ENCODE results near the gene GPR39.

Gene GPR39

GRCh38 chr2:132595693-132596092, 179.1 kb downstream of the GPR39 start:
- Histone ChIP-seq H3K27me3 (ENCODE audit: control insufficient read depth, insufficient read depth, low read length) (no peaks in the 10 kb centered on the region), H3K9me3 (ENCODE audit: control insufficient read depth, insufficient read depth, low read length) (no peaks in the 10 kb centered on the region), H3K4me1 (ENCODE audit: control insufficient read depth, insufficient read depth, low read length) (no peaks in the 10 kb centered on the region), H3K9ac (ENCODE audit: low read depth, low read length) (no peak overlapping the region), H3K36me3 (ENCODE audit: control insufficient read depth, insufficient read depth, low read length) (no peaks in the 10 kb centered on the region), H3K4me3 (ENCODE audit: low read depth, low read length) (no peak overlapping the region)

GRCh38 chr2:132597166-132597565, 180.6 kb downstream of the GPR39 start:
- Histone ChIP-seq H3K27me3 (ENCODE audit: control insufficient read depth, insufficient read depth, low read length) (no peaks in the 10 kb centered on the region), H3K4me1 (ENCODE audit: control insufficient read depth, insufficient read depth, low read length) (no peaks in the 10 kb centered on the region), H3K4me3 (ENCODE audit: low read depth, low read length) (no peak overlapping the region), H3K9me3 (ENCODE audit: control insufficient read depth, insufficient read depth, low read length) (no peaks in the 10 kb centered on the region), H3K9ac (ENCODE audit: low read depth, low read length) (no peak overlapping the region), H3K36me3 (ENCODE audit: control insufficient read depth, insufficient read depth, low read length) (no peaks in the 10 kb centered on the region)

- no peaks in the 10 kb centered on the region for H3K27me3 ChIP-seq (ENCODE audit: control insufficient read depth, insufficient read depth, low read length)
- H3K9ac ChIP-seq (ENCODE audit: low read depth, low read length), result no peak overlapping the region
- H3K4me1 ChIP-seq (ENCODE audit: control insufficient read depth, insufficient read depth, low read length), result no peaks in the 10 kb centered on the region
- H3K9me3 ChIP-seq (ENCODE audit: control insufficient read depth, insufficient read depth, low read length), result no peaks in the 10 kb centered on the region
- no peak overlapping the region for H3K4me3 ChIP-seq (ENCODE audit: low read depth, low read length)
- H3K36me3 ChIP-seq (ENCODE audit: control insufficient read depth, insufficient read depth, low read length), result no peaks in the 10 kb centered on the region
These were observed 181.2 kb downstream of the GPR39 start for GRCh38 chr2:132597831-132598230.

GRCh38 chr2:132598536-132598935, 181.9 kb downstream of the GPR39 start:
- H3K9me3 ChIP-seq (ENCODE audit: control insufficient read depth, insufficient read depth, low read length), result no peaks in the 10 kb centered on the region
- H3K4me1 ChIP-seq (ENCODE audit: control insufficient read depth, insufficient read depth, low read length), result no peaks in the 10 kb centered on the region
- H3K4me3 ChIP-seq (ENCODE audit: low read depth, low read length), result no peak overlapping the region
- H3K27me3 ChIP-seq (ENCODE audit: control insufficient read depth, insufficient read depth, low read length), result no peaks in the 10 kb centered on the region
- H3K36me3 ChIP-seq (ENCODE audit: control insufficient read depth, insufficient read depth, low read length), result no peaks in the 10 kb centered on the region
- no peak overlapping the region for H3K9ac ChIP-seq (ENCODE audit: low read depth, low read length)

GRCh38 chr2:132599556-132599955, 183.0 kb downstream of the GPR39 start:
- H3K27me3 ChIP-seq (ENCODE audit: control insufficient read depth, insufficient read depth, low read length), result no peaks in the 10 kb centered on the region

GRCh38 chr2:132604561-132604960, 188.0 kb downstream of the GPR39 start:
- Histone ChIP-seq H3K9me3 (ENCODE audit: control insufficient read depth, insufficient read depth, low read length) (no peaks in the 10 kb centered on the region), H3K36me3 (ENCODE audit: control insufficient read depth, insufficient read depth, low read length) (no peaks in the 10 kb centered on the region), H3K4me1 (ENCODE audit: control insufficient read depth, insufficient read depth, low read length) (no peaks in the 10 kb centered on the region), H3K4me3 (ENCODE audit: low read depth, low read length) (no peak overlapping the region), H3K9ac (ENCODE audit: low read depth, low read length) (no peak overlapping the region), H3K27me3 (ENCODE audit: control insufficient read depth, insufficient read depth, low read length) (no peaks in the 10 kb centered on the region)

More at GRCh38 chr2:132599556-132599955, 183.0 kb downstream of the GPR39 start:
- Histone ChIP-seq H3K9ac (ENCODE audit: low read depth, low read length) (no peak overlapping the region), H3K4me1 (ENCODE audit: control insufficient read depth, insufficient read depth, low read length) (no peaks in the 10 kb centered on the region), H3K9me3 (ENCODE audit: control insufficient read depth, insufficient read depth, low read length) (no peaks in the 10 kb centered on the region), H3K36me3 (ENCODE audit: control insufficient read depth, insufficient read depth, low read length) (no peaks in the 10 kb centered on the region), H3K4me3 (ENCODE audit: low read depth, low read length) (no peak overlapping the region)

- H3K36me3 ChIP-seq (ENCODE audit: control insufficient read depth, insufficient read depth, low read length), result no peaks in the 10 kb centered on the region
- no peak overlapping the region for H3K4me3 ChIP-seq (ENCODE audit: low read depth, low read length)
- no peaks in the 10 kb centered on the region for H3K27me3 ChIP-seq (ENCODE audit: control insufficient read depth, insufficient read depth, low read length)
- H3K9me3 ChIP-seq (ENCODE audit: control insufficient read depth, insufficient read depth, low read length), result no peaks in the 10 kb centered on the region
- H3K4me1 ChIP-seq (ENCODE audit: control insufficient read depth, insufficient read depth, low read length), result no peaks in the 10 kb centered on the region
- H3K9ac ChIP-seq (ENCODE audit: low read depth, low read length), result no peak overlapping the region
These were observed 188.9 kb downstream of the GPR39 start for GRCh38 chr2:132605236-132606180.

- Histone ChIP-seq H3K36me3 (ENCODE audit: control insufficient read depth, insufficient read depth, low read length) (no peaks in the 10 kb centered on the region), H3K9ac (ENCODE audit: low read depth, low read length) (no peak overlapping the region), H3K4me3 (ENCODE audit: low read depth, low read length) (no peak overlapping the region), H3K27me3 (ENCODE audit: control insufficient read depth, insufficient read depth, low read length) (no peaks in the 10 kb centered on the region), H3K9me3 (ENCODE audit: control insufficient read depth, insufficient read depth, low read length) (no peaks in the 10 kb centered on the region), H3K4me1 (ENCODE audit: control insufficient read depth, insufficient read depth, low read length) (no peaks in the 10 kb centered on the region)
These were observed 190.0 kb downstream of the GPR39 start for GRCh38 chr2:132606649-132607048.

GRCh38 chr2:132607426-132608090, 191.0 kb downstream of the GPR39 start:
- no peaks in the 10 kb centered on the region for H3K27me3 ChIP-seq (ENCODE audit: control insufficient read depth, insufficient read depth, low read length)
- H3K4me3 ChIP-seq (ENCODE audit: low read depth, low read length), result no peak overlapping the region

GRCh38 chr2:132608311-132608710, 191.7 kb downstream of the GPR39 start:
- Histone ChIP-seq H3K4me3 (ENCODE audit: low read depth, low read length) (no peak overlapping the region), H3K27me3 (ENCODE audit: control insufficient read depth, insufficient read depth, low read length) (no peaks in the 10 kb centered on the region), H3K9me3 (ENCODE audit: control insufficient read depth, insufficient read depth, low read length) (no peaks in the 10 kb centered on the region), H3K36me3 (ENCODE audit: control insufficient read depth, insufficient read depth, low read length) (no peaks in the 10 kb centered on the region), H3K4me1 (ENCODE audit: control insufficient read depth, insufficient read depth, low read length) (no peaks in the 10 kb centered on the region), H3K9ac (ENCODE audit: low read depth, low read length) (no peak overlapping the region)

More at GRCh38 chr2:132607426-132608090, 191.0 kb downstream of the GPR39 start:
- no peaks in the 10 kb centered on the region for H3K9me3 ChIP-seq (ENCODE audit: control insufficient read depth, insufficient read depth, low read length)
- H3K36me3 ChIP-seq (ENCODE audit: control insufficient read depth, insufficient read depth, low read length), result no peaks in the 10 kb centered on the region
- H3K4me1 ChIP-seq (ENCODE audit: control insufficient read depth, insufficient read depth, low read length), result no peaks in the 10 kb centered on the region
- H3K9ac ChIP-seq (ENCODE audit: low read depth, low read length), result no peak overlapping the region

GRCh38 chr2:132609101-132609890, 192.7 kb downstream of the GPR39 start:
- H3K27me3 ChIP-seq (ENCODE audit: control insufficient read depth, insufficient read depth, low read length), result no peaks in the 10 kb centered on the region
- H3K4me3 ChIP-seq (ENCODE audit: low read depth, low read length), result no peak overlapping the region
- H3K9me3 ChIP-seq (ENCODE audit: control insufficient read depth, insufficient read depth, low read length), result no peaks in the 10 kb centered on the region
- H3K36me3 ChIP-seq (ENCODE audit: control insufficient read depth, insufficient read depth, low read length), result no peaks in the 10 kb centered on the region
- no peaks in the 10 kb centered on the region for H3K4me1 ChIP-seq (ENCODE audit: control insufficient read depth, insufficient read depth, low read length)
- H3K9ac ChIP-seq (ENCODE audit: low read depth, low read length), result no peak overlapping the region
